Measurements from ENCODE around the gene ARHGAP15. TPM values are rescaled to one million over a fixed set of nuclear protein-coding genes. Genes with fewer than 3 reads are reported as not detected.

The ARHGAP15 gene
- total RNA-seq, 1 donor from 2014 or later: not detected

DNA sequence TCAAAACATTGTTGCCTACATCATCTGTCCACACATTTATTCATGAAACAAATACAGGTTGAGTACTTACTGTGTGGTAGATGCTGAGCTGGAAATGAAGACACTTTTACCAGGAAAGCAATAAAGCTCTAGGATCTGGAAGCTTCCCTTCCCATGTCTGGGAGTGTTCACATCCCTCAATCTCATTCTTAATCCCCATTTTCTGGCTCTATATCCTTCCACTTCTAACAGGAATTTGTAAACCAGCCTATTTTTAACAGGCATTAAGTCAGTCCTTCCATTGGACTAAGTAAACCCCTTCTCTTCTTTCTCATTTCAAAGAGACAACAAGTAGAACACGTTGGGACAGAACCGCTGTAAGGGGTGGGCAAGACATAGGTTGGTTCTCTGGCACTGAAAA lies 589.5 kb downstream of the ARHGAP15 start:
- no peak overlapping the region for H3K4me3 Mint-ChIP-seq (ENCODE audit: unreplicated experiment)

GRCh38 chr2:143719406-143719805 lies 590.2 kb downstream of the ARHGAP15 start:
- TF ChIP-seq, protein P1, sequence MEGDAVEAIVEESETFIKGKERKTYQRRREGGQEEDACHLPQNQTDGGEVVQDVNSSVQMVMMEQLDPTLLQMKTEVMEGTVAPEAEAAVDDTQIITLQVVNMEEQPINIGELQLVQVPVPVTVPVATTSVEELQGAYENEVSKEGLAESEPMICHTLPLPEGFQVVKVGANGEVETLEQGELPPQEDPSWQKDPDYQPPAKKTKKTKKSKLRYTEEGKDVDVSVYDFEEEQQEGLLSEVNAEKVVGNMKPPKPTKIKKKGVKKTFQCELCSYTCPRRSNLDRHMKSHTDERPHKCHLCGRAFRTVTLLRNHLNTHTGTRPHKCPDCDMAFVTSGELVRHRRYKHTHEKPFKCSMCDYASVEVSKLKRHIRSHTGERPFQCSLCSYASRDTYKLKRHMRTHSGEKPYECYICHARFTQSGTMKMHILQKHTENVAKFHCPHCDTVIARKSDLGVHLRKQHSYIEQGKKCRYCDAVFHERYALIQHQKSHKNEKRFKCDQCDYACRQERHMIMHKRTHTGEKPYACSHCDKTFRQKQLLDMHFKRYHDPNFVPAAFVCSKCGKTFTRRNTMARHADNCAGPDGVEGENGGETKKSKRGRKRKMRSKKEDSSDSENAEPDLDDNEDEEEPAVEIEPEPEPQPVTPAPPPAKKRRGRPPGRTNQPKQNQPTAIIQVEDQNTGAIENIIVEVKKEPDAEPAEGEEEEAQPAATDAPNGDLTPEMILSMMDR (IDR thresholded peaks at IDR 0.05): no peak
- Mint-ChIP-seq H3K36me3 (ENCODE audit: unreplicated experiment) (no peaks in the 10 kb centered on the region), H3K4me3 (ENCODE audit: unreplicated experiment) (no peak overlapping the region), H3K27ac (ENCODE audit: unreplicated experiment) (no peak overlapping the region), H3K9me3 (ENCODE audit: unreplicated experiment) (no peaks in the 10 kb centered on the region), H3K27me3 (ENCODE audit: unreplicated experiment) (no peaks in the 10 kb centered on the region), H3K4me1 (ENCODE audit: unreplicated experiment) (peaks cover 13% of the 10 kb centered on the region)
- DNase-seq (ENCODE audit: extremely low spot score, unreplicated experiment): no peak

More for the DNA sequence above, 589.5 kb downstream of the ARHGAP15 start:
- Mint-ChIP-seq H3K27me3 (ENCODE audit: unreplicated experiment) (no peaks in the 10 kb centered on the region), H3K9me3 (ENCODE audit: unreplicated experiment) (no peaks in the 10 kb centered on the region), H3K4me1 (ENCODE audit: unreplicated experiment) (peaks cover 13% of the 10 kb centered on the region), H3K36me3 (ENCODE audit: unreplicated experiment) (no peaks in the 10 kb centered on the region), H3K27ac (ENCODE audit: unreplicated experiment) (no peak overlapping the region)
- TF ChIP-seq, protein P1 (IDR thresholded peaks at IDR 0.05): no peak
- no peak for DNase-seq (ENCODE audit: extremely low spot score, unreplicated experiment)

DNA sequence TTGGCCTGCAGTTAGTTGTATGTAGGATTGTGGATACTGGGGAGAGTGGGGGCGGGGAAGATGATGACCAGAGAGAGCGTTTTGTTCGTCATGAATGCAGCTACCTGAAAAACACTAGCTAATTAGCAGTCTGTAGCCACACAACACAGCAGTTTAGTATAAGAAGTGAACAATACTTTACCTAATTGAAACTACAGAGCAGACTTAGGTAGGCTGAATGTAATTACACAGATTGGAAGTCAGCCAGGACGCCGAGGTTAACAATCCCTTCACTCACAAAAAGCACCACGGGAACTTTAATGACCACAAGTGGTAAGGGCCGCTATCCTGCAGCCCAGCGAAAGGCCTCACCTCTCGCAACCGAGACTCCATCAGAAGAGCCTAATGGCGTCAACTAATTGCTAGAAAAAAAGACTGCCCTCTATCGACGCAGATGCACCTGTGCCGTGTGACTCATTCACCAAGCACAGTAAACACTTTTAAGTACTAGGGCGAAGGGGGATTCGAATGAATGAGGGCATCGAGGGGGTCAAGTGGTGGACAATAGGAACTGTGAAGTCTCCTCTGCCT lies 591.0 kb downstream of the ARHGAP15 start:
- H3K4me3 Mint-ChIP-seq (ENCODE audit: unreplicated experiment): no peak overlapping the region
- no peaks in the 10 kb centered on the region for H3K9me3 Mint-ChIP-seq (ENCODE audit: unreplicated experiment)
- H3K27me3 Mint-ChIP-seq (ENCODE audit: unreplicated experiment): no peaks in the 10 kb centered on the region
- TF ChIP-seq, protein P1 (IDR thresholded peaks at IDR 0.05): no peak
- H3K36me3 Mint-ChIP-seq (ENCODE audit: unreplicated experiment): no peaks in the 10 kb centered on the region
- DNase-seq (ENCODE audit: extremely low spot score, unreplicated experiment): no peak
- peaks cover 13% of the 10 kb centered on the region for H3K4me1 Mint-ChIP-seq (ENCODE audit: unreplicated experiment)
- H3K27ac Mint-ChIP-seq (ENCODE audit: unreplicated experiment): no peak overlapping the region

DNA sequence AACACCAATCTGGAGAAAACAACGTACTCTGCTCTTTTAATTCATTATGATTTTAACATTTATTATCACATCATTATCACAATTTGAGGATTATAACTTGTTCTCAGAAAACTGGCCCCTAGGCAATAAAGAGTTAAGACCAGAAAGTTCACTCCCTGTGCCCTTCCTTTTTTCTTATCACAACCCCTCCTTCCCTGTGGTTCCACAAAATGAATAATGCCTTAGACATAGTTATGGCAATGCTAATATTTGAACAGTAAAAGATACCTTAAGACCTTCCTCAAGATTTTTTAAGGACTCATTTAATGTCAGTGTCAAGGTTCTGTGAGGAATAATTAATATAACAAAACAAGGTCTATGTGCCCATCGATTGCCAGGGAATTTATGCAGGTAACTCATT lies 596.2 kb downstream of the ARHGAP15 start:
- H3K4me1 Mint-ChIP-seq (ENCODE audit: unreplicated experiment): no peaks in the 10 kb centered on the region
- DNase-seq (ENCODE audit: extremely low spot score, unreplicated experiment): no peak
- H3K4me3 Mint-ChIP-seq (ENCODE audit: unreplicated experiment): no peak overlapping the region
- TF ChIP-seq, protein P1 (IDR thresholded peaks at IDR 0.05): no peak
- no peaks in the 10 kb centered on the region for H3K27me3 Mint-ChIP-seq (ENCODE audit: unreplicated experiment)
- no peak overlapping the region for H3K27ac Mint-ChIP-seq (ENCODE audit: unreplicated experiment)
- no peaks in the 10 kb centered on the region for H3K9me3 Mint-ChIP-seq (ENCODE audit: unreplicated experiment)
- H3K36me3 Mint-ChIP-seq (ENCODE audit: unreplicated experiment): no peaks in the 10 kb centered on the region

DNA sequence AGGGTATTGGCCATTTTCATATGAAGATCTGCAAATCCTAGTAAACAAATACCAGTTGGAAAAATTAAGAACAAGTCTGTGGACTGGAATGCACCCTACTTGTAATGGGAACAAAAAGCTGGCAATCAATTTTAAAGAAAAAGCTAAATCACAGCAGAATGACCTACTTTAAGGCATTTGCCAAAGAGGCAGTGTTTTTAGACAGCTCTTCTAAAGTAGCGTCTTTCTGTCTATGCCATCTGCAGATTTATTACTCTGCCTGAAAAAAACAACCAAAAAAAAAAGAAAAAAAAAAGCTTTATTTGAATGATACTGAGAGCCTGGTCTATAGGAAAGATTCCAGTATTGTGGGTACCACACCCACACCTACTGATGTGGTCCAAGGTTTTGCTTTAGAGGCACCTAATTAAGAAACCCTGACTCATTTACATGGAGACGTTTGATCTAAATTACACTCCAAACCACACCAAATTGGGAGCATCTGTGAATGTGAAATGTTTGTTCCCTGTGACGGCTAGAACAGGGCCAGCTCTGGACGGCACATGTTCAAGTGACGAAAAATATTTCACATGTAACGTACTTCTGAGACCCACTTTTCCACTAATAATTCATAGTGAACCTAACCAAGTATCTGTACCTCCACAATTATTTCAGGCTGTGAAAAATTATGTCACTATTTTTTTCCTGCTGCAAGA lies 597.1 kb downstream of the ARHGAP15 start:
- Mint-ChIP-seq H3K9me3 (ENCODE audit: unreplicated experiment) (no peaks in the 10 kb centered on the region), H3K4me3 (ENCODE audit: unreplicated experiment) (no peak overlapping the region), H3K27ac (ENCODE audit: unreplicated experiment) (no peak overlapping the region), H3K4me1 (ENCODE audit: unreplicated experiment) (no peaks in the 10 kb centered on the region), H3K27me3 (ENCODE audit: unreplicated experiment) (no peaks in the 10 kb centered on the region), H3K36me3 (ENCODE audit: unreplicated experiment) (no peaks in the 10 kb centered on the region)
- TF ChIP-seq, protein P1 (IDR thresholded peaks at IDR 0.05): no peak
- no peak for DNase-seq (ENCODE audit: extremely low spot score, unreplicated experiment)

Measured in osteocyte (in vitro differentiated cells).